Right lobe of liver (tissue), 4 donors: ENCODE results near the gene CFTR.

Experiments used
- CTCF ChIP-seq, 4 donors: fragments of 200-600 bp in 3 of 4; fragments of 450-650 bp in 1 of 4; IDR thresholded peaks; one replicate each; pipeline versions ENCODE4 v1.5.1 to v1.8.0; 2016 to 2022; ENCODE audit warnings: antibody characterized with exemption in 4 of 4, mild to moderate bottlenecking in 2 of 4
- POLR2A ChIP-seq: fragments of 450-650 bp; IDR thresholded peaks from one replicate; pipeline ENCODE4 v1.6.1; 2017; ENCODE audit warnings: antibody characterized with exemption, mild to moderate bottlenecking
- donor health status: DM: no; HTN: no; CAD: no.
- donor health status: DM: no; HTN: no; CAD: no.
- donor health status: DM: no; HTN: yes; CAD: no.

GRCh38 chr7:117581424-117581823 lies 101.6 kb downstream of the CFTR start:
- no peak for TF ChIP-seq POLR2A
- no peak for TF ChIP-seq CTCF (IDR thresholded peaks at IDR 0.05)
